Measurements from ENCODE around the gene PDZD8. TPM values are rescaled to one million over a fixed set of nuclear protein-coding genes. Genes with fewer than 3 reads are reported as not detected.
A peak's percentile ranks its signal among the peaks of the same experiment; 100 is the strongest.

PDZD8 gene
- total RNA-seq (ENCODE audit: insufficient read depth, low replicate concordance) = 17.1 TPM

GRCh38 chr10:117375360-117376178 is at the start of gene PDZD8:
TSS of gene PDZD8 (minus strand) at chr10:117375440. CDS start at chr10:117375227, 213 bp downstream.
- DNase-seq (ENCODE audit: low spot score) = peak; percentile 95

DNA sequence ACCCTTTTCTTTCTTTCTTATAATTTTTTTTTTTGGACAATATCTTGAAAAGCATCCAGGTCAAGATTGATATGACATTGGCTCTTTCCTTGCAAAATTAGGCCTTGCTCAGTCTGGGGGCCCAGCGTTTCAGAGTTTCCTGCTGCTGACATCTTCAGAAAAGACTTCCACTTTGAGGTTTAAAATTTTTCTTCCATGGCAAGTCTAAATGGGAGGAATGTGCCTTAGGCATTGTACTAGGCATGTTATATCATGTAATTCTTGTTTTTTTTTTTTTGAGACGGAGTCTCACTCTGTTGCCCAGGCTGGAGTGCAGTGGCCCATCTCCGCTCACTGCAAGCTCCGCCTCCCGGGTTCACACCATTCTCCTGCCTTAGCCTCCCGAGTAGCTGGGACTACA is 48.9 kb upstream of the PDZD8 start:
- no peak for DNase-seq (ENCODE audit: low spot score)

GRCh38 chr10:117421985-117422384 is 46.7 kb upstream of the PDZD8 start:
- DNase-seq (ENCODE audit: low spot score) = no peak

DNA sequence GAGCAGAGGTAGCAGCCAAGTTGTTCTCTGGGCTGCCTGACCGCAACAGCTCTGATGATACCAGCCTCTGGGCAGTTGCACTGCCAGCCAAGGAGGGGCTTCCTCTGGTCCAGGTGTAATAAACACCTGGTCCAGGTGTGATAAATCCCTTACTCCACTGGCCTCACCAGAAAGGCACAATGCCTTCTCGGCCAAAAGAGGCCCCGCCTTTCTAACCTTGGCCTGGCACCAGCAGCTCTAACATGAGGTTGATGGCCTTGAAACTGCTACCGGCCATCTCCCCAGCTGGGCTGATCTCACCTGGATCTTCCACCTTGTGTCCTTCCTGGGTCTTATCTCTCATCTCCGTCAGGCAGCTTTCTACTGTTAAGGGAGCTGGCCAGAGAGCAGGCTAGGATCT is 45.5 kb upstream of the PDZD8 start:
- DNase-seq (ENCODE audit: low spot score) = no peak

- no peak for DNase-seq (ENCODE audit: low spot score)
Measured at GRCh38 chr10:117419921-117420320, 44.7 kb upstream of the PDZD8 start.

GRCh38 chr10:117419159-117419558 is 43.9 kb upstream of the PDZD8 start:
- DNase-seq (ENCODE audit: low spot score) = no peak

DNA sequence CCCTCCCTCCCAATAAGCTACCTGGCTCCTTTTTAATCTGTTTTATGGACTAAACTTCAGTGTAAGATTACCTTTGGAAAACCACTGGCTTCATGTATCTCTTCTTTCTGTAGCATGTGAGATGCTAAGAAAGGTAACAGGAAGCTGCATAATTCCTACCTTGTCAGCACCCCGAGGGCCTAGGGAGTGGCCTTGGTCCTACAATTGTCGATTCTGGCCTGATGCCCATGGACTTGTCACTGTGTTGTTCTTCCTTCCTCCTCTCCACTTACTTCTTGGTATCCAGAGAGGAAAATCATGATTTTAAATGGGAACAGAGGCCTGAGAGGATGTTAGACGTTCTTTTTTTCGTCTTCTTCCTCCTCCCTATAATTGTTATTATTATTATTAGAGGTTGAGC is 42.9 kb upstream of the PDZD8 start:
- no peak for DNase-seq (ENCODE audit: low spot score)

GRCh38 chr10:117417196-117417595 is 42.0 kb upstream of the PDZD8 start:
- no peak for DNase-seq (ENCODE audit: low spot score)

- DNase-seq (ENCODE audit: low spot score) = no peak
Measured at GRCh38 chr10:117413928-117414618, 38.8 kb upstream of the PDZD8 start.

DNA sequence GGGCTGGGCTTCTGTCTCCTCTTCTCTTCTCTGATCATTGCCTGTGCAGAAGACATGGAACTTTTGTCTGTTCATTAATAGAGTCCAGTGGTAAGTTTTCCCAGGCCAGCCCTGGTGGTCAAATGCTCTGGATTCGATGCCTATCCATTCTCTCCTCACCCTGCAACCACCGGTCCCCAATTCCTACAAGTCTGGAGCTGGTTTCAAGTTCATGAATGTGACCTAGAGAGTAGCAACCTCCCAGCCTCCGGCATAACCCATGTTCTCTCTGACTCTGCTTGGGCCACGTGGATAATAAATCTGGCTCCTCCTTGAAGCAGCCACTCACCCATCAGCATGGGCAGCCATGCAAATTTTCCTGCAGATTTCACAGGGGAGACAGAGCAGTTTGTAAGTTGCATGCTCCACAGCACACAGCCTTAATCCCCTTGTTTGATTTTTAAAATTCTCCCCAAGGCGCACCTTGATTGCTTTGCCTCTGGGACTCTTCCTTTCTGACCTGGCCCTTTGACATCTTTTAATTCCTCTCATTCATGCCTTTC is 37.3 kb upstream of the PDZD8 start:
- DNase-seq (ENCODE audit: low spot score) = no peak

- no peak for DNase-seq (ENCODE audit: low spot score)
Measured at GRCh38 chr10:117411479-117412399, 36.5 kb upstream of the PDZD8 start.

GRCh38 chr10:117410557-117410956 is 35.3 kb upstream of the PDZD8 start:
- no peak for DNase-seq (ENCODE audit: low spot score)

DNA sequence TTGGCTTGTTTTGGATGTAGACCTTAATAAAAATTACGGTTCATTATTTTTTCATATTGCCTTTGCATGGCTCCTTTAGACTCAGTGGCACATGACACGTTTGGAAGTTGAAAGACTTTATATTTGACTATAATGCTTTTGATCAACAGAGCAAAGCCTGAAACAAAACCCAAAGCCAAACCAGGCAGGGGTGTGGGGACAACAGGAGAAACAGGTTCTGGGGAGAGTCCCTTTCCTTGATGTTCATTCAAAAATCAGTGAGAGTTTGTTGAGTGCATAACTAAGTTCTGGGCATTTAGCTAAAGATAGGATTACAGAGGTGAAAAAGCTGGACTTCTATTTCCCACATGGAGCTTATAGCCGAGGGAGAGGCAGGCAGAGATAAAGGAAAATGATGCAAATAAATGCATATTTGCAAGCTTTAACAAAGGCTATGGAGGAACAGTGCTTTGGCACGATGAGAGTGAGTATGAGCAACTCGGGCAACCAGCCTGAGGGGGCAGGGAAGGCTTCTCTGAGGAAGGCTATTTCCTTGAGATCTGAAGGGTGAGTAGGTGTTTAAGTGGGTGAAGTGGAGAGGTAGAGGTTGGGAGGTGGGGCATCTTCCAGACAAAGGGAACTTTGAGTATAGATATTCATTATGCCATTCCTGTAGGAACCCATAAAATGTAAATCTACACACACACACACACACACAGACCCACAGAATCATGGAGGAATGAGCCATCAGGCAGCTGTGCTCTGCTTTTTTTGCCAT is 34.5 kb upstream of the PDZD8 start:
- no peak for DNase-seq (ENCODE audit: low spot score)

DNA sequence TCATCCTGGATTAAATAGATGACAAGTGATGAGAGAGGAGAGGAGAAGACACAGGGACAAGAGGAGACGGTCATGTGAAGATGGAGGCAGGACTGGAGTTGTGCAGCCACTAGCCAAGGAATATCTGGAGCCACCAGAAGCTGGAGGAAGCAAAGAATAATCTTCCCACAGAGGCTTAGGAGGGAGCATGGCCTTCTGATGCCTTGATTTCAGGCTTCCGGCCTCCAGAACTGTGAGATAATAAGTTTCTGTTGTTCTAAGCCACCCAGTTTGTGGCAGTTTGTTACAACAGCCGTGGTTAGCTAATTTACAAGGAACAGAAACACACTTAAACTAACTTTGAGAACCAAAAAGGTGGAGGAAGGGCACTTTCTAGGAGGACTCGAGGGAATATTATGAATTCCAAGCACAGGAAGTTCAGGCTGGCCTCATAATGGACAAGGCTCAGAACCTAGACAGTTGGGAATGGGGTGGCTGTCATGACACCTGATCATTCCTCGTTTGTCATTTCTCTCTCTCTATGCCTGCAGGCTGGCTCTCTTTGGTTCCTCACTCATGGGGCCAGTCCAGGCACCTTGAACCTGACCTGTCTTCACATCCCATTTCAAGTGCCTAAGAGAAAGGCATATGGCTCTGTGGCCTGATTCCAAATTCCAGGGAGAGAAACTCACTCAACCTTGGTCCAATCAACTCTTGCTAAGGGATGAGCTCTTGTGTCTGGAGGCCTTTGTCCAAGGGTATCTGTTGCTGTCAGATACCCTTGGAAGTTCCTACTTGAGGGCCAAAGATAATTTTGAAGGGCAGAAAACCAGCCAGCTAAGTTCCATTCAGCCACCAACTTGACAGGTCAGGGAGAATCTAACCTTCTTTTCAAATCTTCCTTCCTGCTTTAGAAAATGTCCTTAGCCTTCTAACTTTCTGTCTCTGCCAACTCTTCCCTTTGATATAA is 33.5 kb upstream of the PDZD8 start:
- DNase-seq (ENCODE audit: low spot score) = no peak

DNA sequence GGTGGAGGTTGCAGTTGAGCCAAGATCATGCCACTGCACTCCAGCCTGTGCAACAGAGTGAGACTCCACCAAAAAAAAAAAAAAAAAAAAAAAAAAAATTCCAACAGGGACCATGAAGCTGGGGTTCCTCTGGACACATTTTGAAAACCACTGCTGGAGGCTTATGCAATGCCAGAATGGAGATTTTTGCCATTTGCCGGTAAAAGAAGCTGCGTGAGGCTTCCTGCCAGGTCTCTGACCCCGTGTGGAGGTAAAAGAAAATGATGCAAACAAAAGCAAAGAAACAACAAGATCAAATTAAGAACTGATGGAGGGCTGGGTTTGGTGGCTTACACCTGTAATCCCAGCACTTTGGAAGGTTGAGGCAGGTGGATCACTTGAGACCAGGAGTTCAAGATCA is 30.5 kb upstream of the PDZD8 start:
- DNase-seq (ENCODE audit: low spot score) = no peak

DNA sequence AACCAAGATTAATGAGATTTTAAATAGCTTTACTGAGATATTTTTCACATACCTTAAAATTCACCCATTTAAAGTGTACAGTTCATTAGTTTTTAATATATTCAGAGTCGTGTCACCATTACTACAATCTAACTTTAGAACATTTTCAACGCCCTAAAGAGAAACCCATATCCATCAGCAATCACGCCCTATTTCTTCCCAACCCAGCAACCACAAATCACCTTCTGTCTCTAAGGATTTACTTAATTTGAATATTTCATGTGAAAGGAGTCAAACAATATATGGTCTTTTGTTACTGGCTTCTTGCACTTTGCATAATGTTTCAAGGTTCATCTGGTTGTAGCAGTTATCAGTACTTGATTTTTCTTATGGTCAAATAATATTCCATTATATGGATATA is 25.1 kb upstream of the PDZD8 start:
- DNase-seq (ENCODE audit: low spot score) = no peak

GRCh38 chr10:117399341-117400196 is 24.3 kb upstream of the PDZD8 start:
- no peak for DNase-seq (ENCODE audit: low spot score)

- no peak for DNase-seq (ENCODE audit: low spot score)
Measured at GRCh38 chr10:117398029-117398428, 22.8 kb upstream of the PDZD8 start.
